Kidney (tissue), 14 donors: ENCODE data around the gene SASH1. TPM values are rescaled to one million over a fixed set of nuclear protein-coding genes. Genes with fewer than 3 reads are reported as not detected.
A peak's percentile ranks its signal among the peaks of the same experiment; 100 is the strongest.

Experiments
- DNase-seq, 5 donors: peaks; one replicate each; pipeline ENCODE4 v3.0.0-alpha.2; 2013 to 2020
- FAIRE-seq: peaks from 2 replicates; lab custom pipeline; 2012; peaks lifted over from hg19 to GRCh38; lab: Jason Lieb, UNC
- H3K27ac ChIP-seq, 2 donors: one replicate each; pipeline ENCODE4 v1.7.0; 2013; ENCODE audit warnings: low read depth in 2 of 2, low read length in 2 of 2, inconsistent platforms in 1 of 2
- H3K27me3 ChIP-seq: one replicate; pipeline ENCODE4 v1.7.1; 2013; ENCODE audit warnings: low read length, inconsistent platforms; ENCODE audit not compliant: control insufficient read depth, insufficient read depth
- H3K36me3 ChIP-seq, 3 donors: one replicate each; pipeline versions ENCODE4 v1.7.0 to v1.7.1; 2013; ENCODE audit warnings: low read length in 3 of 3, control low read depth in 1 of 3, inconsistent platforms in 1 of 3; ENCODE audit not compliant: insufficient read depth in 3 of 3, control insufficient read depth in 2 of 3
- H3K4me1 ChIP-seq, 3 donors: one replicate each; pipeline versions ENCODE4 v1.7.0 to v1.7.1; 2013; ENCODE audit warnings: low read length in 3 of 3, inconsistent platforms in 1 of 3, low read depth in 1 of 3; ENCODE audit not compliant: control insufficient read depth in 2 of 3, insufficient read depth in 2 of 3
- H3K4me3 ChIP-seq, 3 donors: one replicate each; pipeline versions ENCODE4 v1.7.0 to v1.8.1; 2013; ENCODE audit warnings: low read length in 3 of 3, control low read depth in 1 of 3, inconsistent platforms in 1 of 3
- H3K9ac ChIP-seq, 3 donors: one replicate each; pipeline versions ENCODE4 v1.7.0 to v1.7.1; 2013; ENCODE audit warnings: low read length in 3 of 3, control low read depth in 1 of 3, inconsistent platforms in 1 of 3
- H3K9me3 ChIP-seq, 3 donors: one replicate each; pipeline versions ENCODE4 v1.7.0 to v1.7.1; 2013; ENCODE audit warnings: low read length in 3 of 3, control low read depth in 1 of 3, inconsistent platforms in 1 of 3; ENCODE audit not compliant: control insufficient read depth in 2 of 3, insufficient read depth in 1 of 3
- intact Hi-C: fragments of 100-400 bp; cut with DNase I; formaldehyde crosslinking; loops from one replicate; pipeline ENCODE4 v1.11.1; 2022
- polyA plus RNA-seq: library from polyadenylated mRNA; stranded (reverse); fragments of 350-450 nt; fragmentation: Illumina TruSeq; extraction: RNeasy Lipid Tissue Mini Kit (QIAGEN cat#74804); gene quantifications from one replicate; pipeline ENCODE4 v1.2.3, GENCODE V29; 2014; ENCODE audit warnings: low read depth, low replicate concordance; ENCODE audit not compliant: insufficient read depth
- total RNA-seq: library from RNA; stranded (reverse); fragmentation: NEBNext Ultra II Directional; extraction: Animal tissue kit (Norgen Biotek cat#: 25700); gene quantifications from one replicate; pipeline ENCODE4 v1.2.1, GENCODE V29; 2021
- TF ChIP-seq, protein P1 (sequence below): IDR thresholded peaks from 3 replicates; pipeline ENCODE4 v1.5.1; 2012; ENCODE audit warnings: mild to moderate bottlenecking, moderate library complexity, borderline replicate concordance; ENCODE audit not compliant: insufficient read depth; ENCODE audit errors: extremely low read depth
- donor health status: control.
- donor health status: control.
- donor health status: control.
- donor health status: control.
- donor health status: control.
- donor health status: DM: yes; HTN: yes; CAD: no.
- donor health status: Normal renal cell carcinoma (clear cell type).

The SASH1 gene
- total and polyA plus RNA-seq, 2 donors from 2014 or later, result 6.2 to 148 TPM

DNA sequence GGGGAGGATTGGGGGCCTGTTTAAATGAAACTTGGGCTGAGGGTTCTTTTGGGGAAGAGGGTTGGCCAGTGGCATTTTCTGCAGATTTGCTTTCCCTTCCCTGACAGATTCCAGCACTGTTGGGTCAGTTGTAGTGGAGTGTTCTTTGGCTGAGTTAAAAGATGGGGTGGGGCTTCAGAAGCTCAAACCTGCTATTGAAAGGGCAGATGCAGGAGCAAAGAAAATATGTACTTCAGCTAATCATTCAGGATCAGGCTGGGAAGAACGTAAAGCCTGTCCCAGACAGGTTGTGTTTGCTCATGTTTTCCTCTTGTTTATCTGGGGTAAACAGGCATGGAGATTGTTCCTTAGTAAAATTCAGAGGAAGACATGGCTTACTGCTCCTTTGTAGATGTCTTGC, 2.5 kb downstream of the SASH1 start:
- no peak overlapping the region for H3K9ac ChIP-seq
- no peak for FAIRE-seq
- peak overlapping the region in 1 of 3 donors; percentile 4 for H3K4me3 ChIP-seq
- H3K27ac ChIP-seq, result peak overlapping the region; percentile 18 to 72
- no peaks in the 10 kb centered on the region for H3K36me3 ChIP-seq
- DNase-seq, result no peak
- peaks cover 0 to 7% (median 0%) of the 10 kb centered on the region in 3 donors for H3K4me1 ChIP-seq
- TF ChIP-seq, protein P1, sequence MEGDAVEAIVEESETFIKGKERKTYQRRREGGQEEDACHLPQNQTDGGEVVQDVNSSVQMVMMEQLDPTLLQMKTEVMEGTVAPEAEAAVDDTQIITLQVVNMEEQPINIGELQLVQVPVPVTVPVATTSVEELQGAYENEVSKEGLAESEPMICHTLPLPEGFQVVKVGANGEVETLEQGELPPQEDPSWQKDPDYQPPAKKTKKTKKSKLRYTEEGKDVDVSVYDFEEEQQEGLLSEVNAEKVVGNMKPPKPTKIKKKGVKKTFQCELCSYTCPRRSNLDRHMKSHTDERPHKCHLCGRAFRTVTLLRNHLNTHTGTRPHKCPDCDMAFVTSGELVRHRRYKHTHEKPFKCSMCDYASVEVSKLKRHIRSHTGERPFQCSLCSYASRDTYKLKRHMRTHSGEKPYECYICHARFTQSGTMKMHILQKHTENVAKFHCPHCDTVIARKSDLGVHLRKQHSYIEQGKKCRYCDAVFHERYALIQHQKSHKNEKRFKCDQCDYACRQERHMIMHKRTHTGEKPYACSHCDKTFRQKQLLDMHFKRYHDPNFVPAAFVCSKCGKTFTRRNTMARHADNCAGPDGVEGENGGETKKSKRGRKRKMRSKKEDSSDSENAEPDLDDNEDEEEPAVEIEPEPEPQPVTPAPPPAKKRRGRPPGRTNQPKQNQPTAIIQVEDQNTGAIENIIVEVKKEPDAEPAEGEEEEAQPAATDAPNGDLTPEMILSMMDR, result no peak
- no peaks in the 10 kb centered on the region for H3K9me3 ChIP-seq
- H3K27me3 ChIP-seq, result no peaks in the 10 kb centered on the region
- intact Hi-C loops, result no loop called here

DNA sequence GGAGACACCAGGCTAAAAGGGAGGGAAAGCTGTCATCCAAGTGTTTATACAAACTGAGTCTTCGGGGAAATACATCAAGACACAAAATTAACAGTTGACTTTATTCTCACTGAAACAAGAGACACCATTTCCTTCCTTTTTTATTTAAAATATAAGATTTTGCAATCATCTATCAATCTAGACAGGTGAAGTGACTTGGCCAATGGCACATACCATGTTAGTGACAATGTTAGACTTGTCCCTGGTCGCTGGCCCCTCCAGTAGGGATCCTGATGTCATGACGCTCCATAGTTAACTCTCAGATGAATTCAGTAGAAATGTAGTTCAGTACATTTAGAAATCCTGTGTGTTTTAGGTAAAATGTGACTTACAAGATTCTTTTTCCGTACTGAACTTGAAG, 2.9 kb downstream of the SASH1 start:
- Histone ChIP-seq H3K27me3 (no peaks in the 10 kb centered on the region), H3K36me3 (no peaks in the 10 kb centered on the region), H3K27ac (peak overlapping the region in 1 of 2 donors; percentile 72), H3K9ac (no peak overlapping the region), H3K4me3 (peak overlapping the region in 1 of 3 donors; percentile 4), H3K9me3 (no peaks in the 10 kb centered on the region), H3K4me1 (peaks cover 0 to 7% (median 0%) of the 10 kb centered on the region in 3 donors)
- TF ChIP-seq, protein P1, result no peak
- intact Hi-C loops, result no loop called here
- DNase-seq (no peak), FAIRE-seq (no peak)

DNA sequence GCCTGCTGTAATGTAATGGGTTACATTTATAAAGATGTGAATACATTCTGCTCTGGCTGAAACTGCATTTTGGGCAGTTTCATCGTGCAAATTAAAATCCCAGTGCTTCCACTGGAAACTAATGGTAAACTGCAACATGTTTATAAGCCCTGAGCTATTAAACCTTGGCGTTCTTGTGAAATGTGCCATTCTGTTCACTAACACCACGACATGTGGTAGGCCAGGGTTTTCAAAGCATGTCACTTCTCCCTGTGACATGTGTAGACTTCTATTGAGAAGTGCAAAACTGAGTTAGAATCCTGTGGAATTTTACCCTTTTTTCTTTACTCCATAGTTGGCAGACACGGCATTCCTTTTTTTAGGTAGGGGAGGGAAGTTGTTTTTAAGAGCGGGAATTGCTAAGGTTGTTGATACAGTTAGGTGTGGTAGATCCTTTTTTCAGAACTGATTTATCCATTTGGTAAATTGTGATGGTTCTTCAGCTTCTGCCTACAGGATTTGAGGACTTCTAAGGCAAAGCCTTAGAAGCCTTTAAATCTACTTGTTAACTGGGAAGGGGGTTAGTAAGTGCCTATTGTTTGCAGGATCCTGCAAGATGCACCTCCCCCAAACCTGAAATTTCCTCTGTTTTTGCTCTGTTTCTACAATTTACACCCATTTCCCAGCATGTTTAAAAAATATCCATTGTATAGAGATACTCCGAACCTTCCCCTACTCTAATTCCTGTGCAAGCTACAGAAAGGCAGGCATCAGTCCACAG, 4.2 kb downstream of the SASH1 start:
- Histone ChIP-seq H3K27me3 (no peaks in the 10 kb centered on the region), H3K36me3 (no peaks in the 10 kb centered on the region), H3K4me1 (peaks cover 0 to 6% (median 0%) of the 10 kb centered on the region in 3 donors), H3K9me3 (no peaks in the 10 kb centered on the region), H3K9ac (no peak overlapping the region), H3K27ac (no peak overlapping the region), H3K4me3 (no peak overlapping the region)
- DNase-seq, result no peak
- FAIRE-seq, result no peak
- TF ChIP-seq, protein P1, result no peak
- intact Hi-C loops, result no loop called here
